Measurements from ENCODE around the gene ARHGDIG.

Gene ARHGDIG

GRCh38 chr16:280991-281659, 734 bp downstream of the ARHGDIG start:
- DNase-seq (ENCODE audit: low spot score): no peak

DNA sequence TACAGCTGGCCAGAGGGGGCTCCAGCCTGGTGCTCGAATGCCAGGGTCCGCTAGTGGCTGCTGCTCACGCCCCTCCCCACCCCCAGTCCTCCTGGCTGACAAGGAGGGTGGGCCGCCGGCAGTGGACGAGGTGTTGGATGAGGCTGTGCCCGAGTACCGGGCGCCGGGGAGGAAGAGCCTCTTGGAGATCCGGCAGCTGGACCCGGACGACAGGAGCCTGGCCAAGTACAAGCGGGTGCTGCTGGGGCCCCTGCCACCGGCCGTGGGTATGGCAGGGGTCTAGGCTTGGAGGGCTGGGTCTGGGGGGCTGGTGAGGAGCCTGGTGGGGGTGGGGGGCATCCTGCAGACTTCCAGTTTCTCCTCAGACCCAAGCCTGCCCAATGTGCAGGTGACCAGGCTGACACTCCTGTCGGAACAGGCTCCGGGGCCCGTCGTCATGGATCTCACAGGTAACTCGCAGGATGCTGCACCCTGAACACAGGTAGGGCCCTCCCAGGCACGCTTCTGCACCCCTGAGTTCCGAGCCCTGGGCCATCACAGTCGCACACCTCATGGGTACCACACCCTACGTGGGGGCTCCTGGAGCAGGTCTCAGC, 1.4 kb downstream of the ARHGDIG start:
- DNase-seq (ENCODE audit: low spot score): no peak

- no peak for DNase-seq (ENCODE audit: low spot score)
Measured at GRCh38 chr16:282491-282890, 2.1 kb downstream of the ARHGDIG start.

GRCh38 chr16:283033-283805, 2.8 kb downstream of the ARHGDIG start, which contains the start of gene PDIA2:
Gene PDIA2, plus strand, starts transcription at chr16:283164. Its CDS starts 6 bp downstream, at chr16:283170.
- DNase-seq (ENCODE audit: low spot score): no peak

- DNase-seq (ENCODE audit: low spot score): no peak
Measured at GRCh38 chr16:284204-285120, 4.1 kb downstream of the ARHGDIG start.

GRCh38 chr16:285146-286055, 5.0 kb downstream of the ARHGDIG start:
- DNase-seq (ENCODE audit: low spot score): no peak

- DNase-seq (ENCODE audit: low spot score): no peak
Measured at GRCh38 chr16:286491-287297, 6.3 kb downstream of the ARHGDIG start.

DNA sequence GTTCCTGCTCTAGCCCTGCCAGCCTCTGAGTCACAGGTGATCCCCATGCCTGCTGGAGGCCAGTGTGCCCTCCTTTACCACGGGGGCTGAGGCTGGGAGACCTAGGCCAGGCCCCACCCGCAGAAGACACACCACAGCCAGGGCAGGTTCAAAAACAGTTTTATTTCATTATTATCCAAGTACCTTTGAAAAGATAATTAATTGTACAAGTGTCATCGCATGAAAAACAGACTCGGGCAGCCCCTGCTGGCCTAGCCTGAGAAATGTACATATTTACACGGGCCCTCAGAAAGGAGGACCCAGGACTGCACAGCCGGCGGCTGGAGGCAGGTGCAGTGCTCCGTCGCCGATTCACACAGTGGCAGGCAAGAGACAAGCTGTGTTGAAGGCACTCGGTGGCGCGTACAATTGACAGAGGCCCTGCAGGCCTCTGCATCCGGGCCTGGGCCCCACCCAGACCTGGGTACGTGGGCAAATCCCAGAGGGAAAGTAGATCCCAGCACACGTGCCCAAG, 7.0 kb downstream of the ARHGDIG start:
- no peak for DNase-seq (ENCODE audit: low spot score)

- no peak for DNase-seq (ENCODE audit: low spot score)
Measured at GRCh38 chr16:287981-288920, 7.9 kb downstream of the ARHGDIG start.

- no peak for DNase-seq (ENCODE audit: low spot score)
Measured at GRCh38 chr16:289395-289997, 9.1 kb downstream of the ARHGDIG start.

DNA sequence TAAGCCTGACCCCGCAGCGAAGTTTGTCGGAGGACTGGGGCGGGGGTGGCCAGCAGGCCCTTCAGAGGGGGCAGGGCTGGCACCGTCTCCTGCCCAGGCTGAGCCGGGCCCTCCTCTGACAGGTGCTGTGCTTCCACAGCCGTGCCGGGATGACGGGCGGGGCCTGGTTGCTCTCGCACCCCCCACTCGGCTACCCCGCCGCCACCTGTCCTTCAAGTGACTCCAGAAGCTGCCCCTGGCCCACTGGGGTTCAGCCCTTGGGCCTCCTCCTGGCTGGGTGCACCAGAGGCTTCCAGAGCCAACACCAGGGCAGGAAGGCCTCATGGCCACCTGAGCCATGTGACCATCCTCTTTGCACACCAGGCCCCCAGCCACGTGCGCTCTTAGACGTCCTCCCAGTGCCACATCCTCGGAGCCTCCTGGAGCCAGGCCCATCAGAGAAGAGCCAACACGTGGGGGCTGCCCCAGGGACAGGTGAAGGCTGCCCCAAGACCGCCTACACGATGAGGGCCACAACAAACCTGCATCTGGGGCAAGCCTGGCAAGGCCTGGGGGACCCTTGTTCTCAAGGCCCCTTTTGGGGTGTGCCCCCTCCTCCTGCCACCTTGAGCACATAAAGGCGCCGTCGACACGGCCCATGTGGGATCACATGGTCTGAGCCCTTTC, 9.8 kb downstream of the ARHGDIG start:
- no peak for DNase-seq (ENCODE audit: low spot score)

DNA sequence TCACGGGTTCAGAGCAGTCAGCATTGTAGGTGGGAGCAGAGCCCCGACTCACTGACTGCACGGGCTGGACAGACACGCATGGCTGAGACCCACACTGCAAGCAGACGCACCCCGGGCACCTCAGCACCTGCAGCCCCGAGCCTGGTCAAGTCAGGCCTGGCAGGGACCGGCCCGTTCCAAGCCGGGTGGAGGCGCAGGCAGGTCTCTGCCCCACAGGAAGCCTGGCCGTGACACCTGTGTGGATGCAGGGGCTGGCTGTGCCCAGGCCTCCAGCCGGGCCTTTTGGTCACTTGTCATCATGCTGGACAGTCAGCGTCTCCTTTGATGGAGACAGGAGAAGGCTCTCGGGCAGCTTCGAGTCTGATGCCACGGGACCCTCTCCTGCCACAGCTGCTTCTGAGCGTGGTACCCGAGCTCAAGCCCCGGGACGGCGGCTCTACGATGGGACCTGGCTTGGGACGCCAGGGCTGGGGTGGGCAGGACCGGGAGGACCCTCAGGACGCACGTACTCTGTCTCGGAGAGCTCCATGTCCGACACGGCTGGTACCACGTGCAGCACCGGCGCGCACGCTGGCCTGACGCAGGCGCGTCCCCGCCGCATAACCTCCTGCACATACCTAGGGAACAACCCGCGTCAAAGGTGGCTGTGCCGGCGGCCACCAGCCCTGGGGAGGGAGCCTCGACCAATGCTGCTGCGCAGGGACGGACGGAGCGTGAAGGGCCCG, 10.5 kb downstream of the ARHGDIG start:
- DNase-seq (ENCODE audit: low spot score): no peak

DNA sequence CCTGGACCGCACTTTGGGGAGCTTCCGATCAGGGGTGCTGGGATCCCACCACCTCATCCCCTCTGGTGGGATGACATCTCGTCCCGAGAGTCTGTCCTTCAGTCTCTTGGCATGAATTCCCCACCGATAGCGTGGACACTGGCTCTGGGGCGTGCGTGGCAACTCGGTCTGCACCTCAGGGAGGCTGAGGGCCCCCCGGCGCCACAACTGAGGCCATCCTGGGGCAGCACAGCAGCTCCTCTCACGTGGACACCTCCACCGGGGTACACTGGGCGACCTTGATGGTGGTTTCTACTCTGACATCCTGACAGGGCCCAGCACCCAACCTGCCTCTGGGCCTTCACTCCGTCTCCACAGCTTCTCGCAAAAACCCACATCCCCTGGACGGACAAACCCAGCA, 11.1 kb downstream of the ARHGDIG start:
- DNase-seq (ENCODE audit: low spot score): no peak

DNA sequence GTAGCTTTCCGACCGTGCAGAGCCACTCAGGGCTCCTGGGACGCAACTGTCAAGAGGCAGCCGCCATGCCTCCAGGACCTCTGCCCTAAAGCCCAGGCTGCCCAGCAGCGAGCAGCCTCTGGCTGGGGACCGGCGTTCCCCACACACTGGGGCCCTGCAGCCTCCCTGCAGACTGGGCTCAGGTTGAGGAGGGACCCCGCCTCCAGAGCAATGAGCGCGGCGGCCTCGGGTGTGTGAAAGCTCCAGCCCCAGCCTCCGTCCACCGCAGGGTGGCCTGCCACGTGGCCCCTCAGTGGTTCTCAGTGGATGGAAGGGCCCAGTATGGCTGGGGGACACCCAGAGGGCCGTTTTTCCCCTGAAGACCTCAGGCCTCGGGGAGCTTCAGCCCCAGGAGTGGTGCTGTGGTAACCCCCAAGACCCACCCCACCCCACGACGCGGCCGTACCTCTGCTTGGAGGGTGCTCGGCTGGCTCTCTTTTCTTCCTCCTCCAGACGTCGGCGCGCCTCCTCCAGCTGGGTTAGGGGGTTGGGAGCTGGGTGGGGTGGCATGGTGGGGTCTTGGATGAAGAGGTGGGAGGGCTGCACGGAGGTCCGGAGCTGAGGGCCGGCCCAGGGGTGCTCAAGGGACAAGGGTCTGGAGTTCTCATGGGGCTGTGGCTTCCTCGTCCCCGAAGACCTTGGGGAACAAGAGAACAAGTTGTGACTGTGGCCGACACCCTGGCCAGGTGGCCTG, 12.8 kb downstream of the ARHGDIG start:
- DNase-seq (ENCODE audit: low spot score): no peak

DNA sequence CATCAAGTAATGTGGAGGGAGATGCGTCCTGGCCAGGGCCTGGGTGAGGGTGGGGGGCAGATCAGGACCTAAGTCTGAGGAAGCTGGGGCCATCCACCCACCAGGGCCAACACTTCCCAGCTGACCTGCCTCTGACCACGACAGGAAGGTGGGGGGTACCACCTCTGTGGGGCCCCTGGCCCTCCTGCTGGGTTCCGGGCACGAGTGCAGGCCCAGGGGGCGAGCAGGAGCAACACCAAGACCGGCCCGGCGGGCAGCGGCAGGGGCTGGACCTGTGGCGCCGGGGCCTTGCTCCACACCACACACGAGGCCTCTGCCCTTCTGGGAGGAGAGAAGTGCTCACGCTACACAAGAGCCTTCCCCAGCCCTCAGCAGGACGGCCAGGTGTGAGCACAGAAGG, 15.9 kb downstream of the ARHGDIG start:
- DNase-seq (ENCODE audit: low spot score): no peak

GRCh38 chr16:296806-297510, 16.6 kb downstream of the ARHGDIG start:
- no peak for DNase-seq (ENCODE audit: low spot score)

All from CD4-positive, alpha-beta T cell treated with Interleukin-15 for 4 hours (primary cell).